Amniotic epithelial cell (primary cell): ENCODE measurements around the gene SF3A1.

Source experiments
- DNase-seq: peaks from one replicate; pipeline ENCODE4 v3.0.0-alpha.2; 2010; ENCODE audit warnings: low read depth

SF3A1 gene

GRCh38 chr22:30305519-30305905 is 51.2 kb downstream of the SF3A1 start:
- DNase-seq: no peak

GRCh38 chr22:30304495-30305244 is 52.0 kb downstream of the SF3A1 start:
- no peak for DNase-seq

- DNase-seq: peak; percentile 70
Measured at GRCh38 chr22:30302810-30303138, 53.9 kb downstream of the SF3A1 start.

- peak; percentile 100 for DNase-seq
Measured at GRCh38 chr22:30301995-30302809, 54.5 kb downstream of the SF3A1 start.

GRCh38 chr22:30299322-30299721 is 57.4 kb downstream of the SF3A1 start:
- no peak for DNase-seq

GRCh38 chr22:30297991-30298701 is 58.5 kb downstream of the SF3A1 start:
- DNase-seq: no peak

- DNase-seq: no peak
Measured at GRCh38 chr22:30297276-30297990, 59.3 kb downstream of the SF3A1 start.

- DNase-seq: no peak
Measured at GRCh38 chr22:30296833-30297232, 59.9 kb downstream of the SF3A1 start.

GRCh38 chr22:30296324-30296723 is 60.4 kb downstream of the SF3A1 start:
- no peak for DNase-seq

- DNase-seq: no peak
Measured at GRCh38 chr22:30295576-30295975, 61.1 kb downstream of the SF3A1 start.

GRCh38 chr22:30294830-30295229 is 61.9 kb downstream of the SF3A1 start:
- no peak for DNase-seq

- no peak for DNase-seq
Measured at GRCh38 chr22:30294066-30294465, 62.6 kb downstream of the SF3A1 start.

- no peak for DNase-seq
Measured at GRCh38 chr22:30293026-30293425, 63.7 kb downstream of the SF3A1 start.

- DNase-seq: no peak
Measured at GRCh38 chr22:30292069-30292970, 64.4 kb downstream of the SF3A1 start.

- peak; percentile 71 for DNase-seq
Measured at GRCh38 chr22:30291058-30291892, 65.4 kb downstream of the SF3A1 start.

GRCh38 chr22:30290342-30291057 is 66.2 kb downstream of the SF3A1 start:
- peak; percentile 58 for DNase-seq

GRCh38 chr22:30289980-30290313 is 66.7 kb downstream of the SF3A1 start:
- no peak for DNase-seq

- DNase-seq: peak; percentile 98
Measured at GRCh38 chr22:30289141-30289979, 67.3 kb downstream of the SF3A1 start, which contains the start of gene CASTOR1. CASTOR1 (minus strand) TSS chr22:30289505; CDS start chr22:30289497, 8 bp downstream.
